ENCODE measurements around the gene ADAM30. TPM values are rescaled to one million over a fixed set of nuclear protein-coding genes. Genes with fewer than 3 reads are reported as not detected.
A peak's percentile ranks its signal among the peaks of the same experiment; 100 is the strongest.

The ADAM30 gene
- under 1 TPM in 1 of 3 donors, not detected in 2; 0.13 TPM for total RNA-seq
- total RNA-seq (2013) = not detected

GRCh38 chr1:119896303-119896702 lies at the start of gene ADAM30:
ADAM30 (minus strand) TSS chr1:119896515; CDS start chr1:119896336, 179 bp downstream.
- Mint-ChIP-seq H3K4me3 (no peak within 1 kb of the TSS), H3K4me1 (no peaks in the 10 kb centered on the region), H3K36me3 (no peaks in the 10 kb centered on the region), H3K27ac (no peak within 1 kb of the TSS), H3K9me3 (no peaks in the 10 kb centered on the region), H3K27me3 (ENCODE audit: low read depth in 2 of 2) (peaks cover 7 to 26% of the 10 kb centered on the region in 2 donors)
- 73% methylated on average over 24 of the region's 24 CpGs for WGBS (ENCODE audit: insufficient coverage)
- Histone ChIP-seq H3K9me3 (ENCODE audit: control insufficient read depth, insufficient read depth, low read length) (no peaks in the 10 kb centered on the region), H3K36me3 (ENCODE audit: control insufficient read depth, insufficient read depth, low read length) (no peaks in the 10 kb centered on the region), H3K4me1 (ENCODE audit: control insufficient read depth, insufficient read depth, low read length) (no peaks in the 10 kb centered on the region), H3K27me3 (ENCODE audit: control insufficient read depth, insufficient read depth, low read length) (no peaks in the 10 kb centered on the region), H3K27ac (ENCODE audit: low read length) (no peak within 1 kb of the TSS), H3K4me3 (ENCODE audit: low read length) (no peak within 1 kb of the TSS)
- peak in 1 of 3 donors; percentile 48 for ATAC-seq
- DNase-seq = no peak
- no peak for TF ChIP-seq CTCF (IDR thresholded peaks at IDR 0.05)
- intact Hi-C loops (cut with micrococcal nuclease) = no loop called here

- H3K27ac ChIP-seq (ENCODE audit: low read length) = no peak overlapping the region
- Mint-ChIP-seq H3K27me3 (ENCODE audit: low read depth in 2 of 2) (no peaks in the 10 kb centered on the region), H3K36me3 (peaks cover 12% of the 10 kb centered on the region), H3K27ac (no peak overlapping the region), H3K9me3 (no peaks in the 10 kb centered on the region), H3K4me1 (peaks cover 0 to 5% of the 10 kb centered on the region in 2 donors), H3K4me3 (no peak overlapping the region)
- no peak overlapping the region for H3K4me3 ChIP-seq (ENCODE audit: low read length)
- H3K27me3 ChIP-seq (ENCODE audit: control insufficient read depth, insufficient read depth, low read length) = no peaks in the 10 kb centered on the region
- 88% methylated on average over 2 of the region's 2 CpGs for WGBS (ENCODE audit: insufficient coverage)
- no peaks in the 10 kb centered on the region for H3K4me1 ChIP-seq (ENCODE audit: control insufficient read depth, insufficient read depth, low read length)
- ATAC-seq = no peak
- DNase-seq = no peak
- intact Hi-C loops (cut with micrococcal nuclease) = no loop called here
- peaks cover 46% of the 10 kb centered on the region for H3K36me3 ChIP-seq (ENCODE audit: control insufficient read depth, insufficient read depth, low read length)
- no peaks in the 10 kb centered on the region for H3K9me3 ChIP-seq (ENCODE audit: control insufficient read depth, insufficient read depth, low read length)
- TF ChIP-seq CTCF (IDR thresholded peaks at IDR 0.05) = no peak
Observed at GRCh38 chr1:119943216-119943615, 46.9 kb upstream of the ADAM30 start.

GRCh38 chr1:119941392-119941791 lies 45.1 kb upstream of the ADAM30 start:
- no peaks in the 10 kb centered on the region for H3K9me3 ChIP-seq (ENCODE audit: control insufficient read depth, insufficient read depth, low read length)
- peaks cover 0 to 5% of the 10 kb centered on the region in 2 donors for H3K4me1 Mint-ChIP-seq
- ATAC-seq = no peak
- H3K36me3 ChIP-seq (ENCODE audit: control insufficient read depth, insufficient read depth, low read length) = peaks cover 53% of the 10 kb centered on the region
- H3K27me3 ChIP-seq (ENCODE audit: control insufficient read depth, insufficient read depth, low read length) = no peaks in the 10 kb centered on the region
- H3K27ac ChIP-seq (ENCODE audit: low read length) = no peak overlapping the region
- no peak for DNase-seq
- no peak overlapping the region for H3K4me3 ChIP-seq (ENCODE audit: low read length)
- H3K27ac Mint-ChIP-seq = no peak overlapping the region
- 97% methylated on average over 4 of the region's 4 CpGs for WGBS (ENCODE audit: insufficient coverage)
- H3K36me3 Mint-ChIP-seq = peaks cover 11% of the 10 kb centered on the region
- H3K27me3 Mint-ChIP-seq (ENCODE audit: low read depth in 2 of 2) = no peaks in the 10 kb centered on the region
- H3K9me3 Mint-ChIP-seq = no peaks in the 10 kb centered on the region
- H3K4me3 Mint-ChIP-seq = no peak overlapping the region
- no peaks in the 10 kb centered on the region for H3K4me1 ChIP-seq (ENCODE audit: control insufficient read depth, insufficient read depth, low read length)
- no peak for TF ChIP-seq CTCF (IDR thresholded peaks at IDR 0.05)
- intact Hi-C loops (cut with micrococcal nuclease) = no loop called here

GRCh38 chr1:119940697-119941096 lies 44.4 kb upstream of the ADAM30 start:
- Mint-ChIP-seq H3K27ac (no peak overlapping the region), H3K27me3 (ENCODE audit: low read depth in 2 of 2) (no peaks in the 10 kb centered on the region), H3K4me3 (no peak overlapping the region), H3K9me3 (no peaks in the 10 kb centered on the region), H3K36me3 (peaks cover 13% of the 10 kb centered on the region), H3K4me1 (no peaks in the 10 kb centered on the region)
- no peak overlapping the region for H3K4me3 ChIP-seq (ENCODE audit: low read length)
- ATAC-seq = no peak
- DNase-seq = peak in 1 of 2 donors; percentile 8
- TF ChIP-seq CTCF (IDR thresholded peaks at IDR 0.05) = no peak
- no peaks in the 10 kb centered on the region for H3K27me3 ChIP-seq (ENCODE audit: control insufficient read depth, insufficient read depth, low read length)
- H3K27ac ChIP-seq (ENCODE audit: low read length) = no peak overlapping the region
- H3K4me1 ChIP-seq (ENCODE audit: control insufficient read depth, insufficient read depth, low read length) = no peaks in the 10 kb centered on the region
- intact Hi-C loops (cut with micrococcal nuclease) = no loop called here
- no peaks in the 10 kb centered on the region for H3K9me3 ChIP-seq (ENCODE audit: control insufficient read depth, insufficient read depth, low read length)
- H3K36me3 ChIP-seq (ENCODE audit: control insufficient read depth, insufficient read depth, low read length) = peaks cover 60% of the 10 kb centered on the region
